NCI-H1694 treated with DMSO at 0.1 percent for 48 hours (cell line): ENCODE results near the gene CNOT3.
A peak's percentile ranks its signal among the peaks of the same experiment; 100 is the strongest.

ENCODE experiments used
- DNase-seq: peaks from one replicate; lab custom pipeline; 2025; lab: John Stamatoyannopoulos, UW

CNOT3 gene

DNA sequence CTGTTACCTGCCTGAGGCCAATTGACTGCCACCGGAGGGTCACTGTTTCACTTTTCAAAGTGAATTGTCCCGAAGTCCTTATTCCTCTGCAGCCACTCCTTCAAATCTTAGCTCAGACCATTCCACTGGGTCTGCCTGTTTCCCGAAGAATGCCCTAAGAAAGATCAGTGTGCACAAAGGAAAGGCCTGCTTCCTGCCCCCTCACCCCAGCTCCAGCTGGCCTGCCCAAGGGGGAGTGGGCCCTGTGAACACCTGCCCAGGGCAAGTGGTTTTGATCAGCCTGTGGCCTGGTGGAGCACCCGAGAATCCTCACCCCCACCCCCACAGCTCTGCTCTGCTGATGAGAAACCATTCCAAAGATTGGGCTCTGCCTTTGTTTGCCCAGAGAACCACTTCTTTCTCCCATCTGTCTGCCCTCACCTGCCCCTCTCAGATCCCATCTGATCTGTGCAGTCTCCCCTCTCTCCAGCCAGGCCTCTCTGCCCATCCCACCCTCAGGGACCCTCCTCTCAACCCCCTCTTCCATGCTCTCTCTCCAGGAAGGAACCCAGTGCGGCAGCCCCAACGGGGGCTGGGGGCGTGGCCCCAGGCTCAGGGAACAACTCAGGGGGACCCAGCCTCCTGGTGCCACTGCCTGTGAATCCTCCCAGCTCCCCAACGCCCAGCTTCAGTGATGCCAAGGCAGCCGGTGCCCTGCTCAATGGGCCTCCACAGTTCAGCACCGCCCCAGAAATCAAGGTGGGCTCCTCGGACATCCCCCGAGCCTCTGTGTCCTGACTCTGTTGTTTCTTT, 11.7 kb downstream of the CNOT3 start:
- DNase-seq, result no peak

DNA sequence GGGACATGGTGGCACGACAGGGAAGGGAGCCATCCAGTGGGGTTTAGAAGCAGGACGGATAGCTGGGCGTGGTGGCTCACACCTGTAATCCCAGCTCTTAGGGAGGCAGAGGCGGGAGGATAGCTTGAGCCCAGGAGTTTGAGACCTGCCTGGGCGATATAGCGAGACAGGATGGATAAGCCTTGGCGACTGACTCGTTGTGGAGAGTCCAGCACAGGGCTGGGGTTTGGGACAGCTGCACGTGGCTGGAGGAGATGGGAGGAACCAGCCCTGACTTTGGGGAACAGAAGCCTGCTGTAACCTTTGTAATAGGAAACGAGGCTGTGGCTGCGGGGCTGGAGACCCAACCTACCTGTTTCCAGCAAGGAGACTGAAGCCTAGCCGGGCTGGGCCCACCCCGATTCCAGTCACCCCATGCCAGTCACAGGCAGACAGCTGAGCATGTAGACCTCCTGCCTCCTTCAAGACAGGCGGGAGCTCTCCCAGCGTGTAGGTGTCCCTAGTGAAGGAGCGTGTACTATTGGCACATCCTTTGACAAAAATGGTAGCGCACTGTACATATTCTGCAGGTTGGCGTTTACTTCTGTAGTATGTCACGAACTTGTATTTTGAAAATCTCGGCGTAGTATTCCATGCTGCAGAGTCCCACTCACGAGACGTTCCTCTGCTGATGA, 13.9 kb downstream of the CNOT3 start:
- no peak for DNase-seq

DNA sequence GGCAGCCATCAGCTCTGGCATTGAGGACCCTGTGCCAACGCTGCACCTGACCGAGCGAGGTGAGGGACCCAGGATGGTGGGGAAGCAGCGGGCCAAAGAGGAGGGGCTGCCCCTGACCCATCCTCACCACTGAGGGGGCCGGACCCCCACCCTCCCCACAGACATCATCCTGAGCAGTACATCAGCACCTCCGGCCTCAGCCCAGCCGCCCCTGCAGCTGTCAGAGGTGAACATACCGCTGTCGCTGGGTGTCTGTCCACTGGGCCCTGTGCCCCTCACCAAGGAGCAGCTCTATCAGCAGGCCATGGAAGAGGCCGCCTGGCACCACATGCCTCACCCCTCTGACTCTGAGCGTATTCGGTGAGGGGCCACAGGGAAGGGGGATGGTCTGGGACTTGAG, 14.7 kb downstream of the CNOT3 start:
- DNase-seq, result no peak

DNA sequence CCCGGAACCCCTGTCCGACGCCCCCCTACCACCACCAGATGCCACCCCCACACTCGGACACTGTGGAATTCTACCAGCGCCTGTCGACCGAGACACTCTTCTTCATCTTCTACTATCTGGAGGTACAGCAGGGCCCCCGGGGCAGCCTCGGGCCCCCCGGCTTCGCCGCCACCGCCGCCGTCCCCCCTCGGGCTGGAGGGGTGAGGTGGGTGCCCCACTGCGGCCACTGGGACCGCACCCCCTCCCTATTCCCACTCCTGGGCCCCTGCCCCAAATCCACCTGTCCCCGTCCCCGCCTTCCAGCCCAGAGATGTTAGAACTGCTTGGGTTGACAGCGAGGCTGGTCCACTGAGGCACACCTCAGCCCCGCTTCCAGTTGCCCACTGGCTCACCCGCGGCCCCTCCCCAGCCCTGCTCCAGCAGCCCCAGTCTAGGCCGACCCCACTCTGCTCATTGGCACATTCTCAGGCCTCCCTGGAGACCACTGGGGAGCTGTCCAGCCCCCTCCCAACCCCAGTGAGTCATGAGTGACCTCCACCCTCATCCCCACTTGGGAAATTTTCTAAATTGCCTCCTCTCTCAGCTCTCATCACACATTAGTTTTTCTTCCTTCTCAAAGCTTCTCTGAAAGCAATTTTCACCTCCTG, 15.4 kb downstream of the CNOT3 start:
- no peak for DNase-seq

DNA sequence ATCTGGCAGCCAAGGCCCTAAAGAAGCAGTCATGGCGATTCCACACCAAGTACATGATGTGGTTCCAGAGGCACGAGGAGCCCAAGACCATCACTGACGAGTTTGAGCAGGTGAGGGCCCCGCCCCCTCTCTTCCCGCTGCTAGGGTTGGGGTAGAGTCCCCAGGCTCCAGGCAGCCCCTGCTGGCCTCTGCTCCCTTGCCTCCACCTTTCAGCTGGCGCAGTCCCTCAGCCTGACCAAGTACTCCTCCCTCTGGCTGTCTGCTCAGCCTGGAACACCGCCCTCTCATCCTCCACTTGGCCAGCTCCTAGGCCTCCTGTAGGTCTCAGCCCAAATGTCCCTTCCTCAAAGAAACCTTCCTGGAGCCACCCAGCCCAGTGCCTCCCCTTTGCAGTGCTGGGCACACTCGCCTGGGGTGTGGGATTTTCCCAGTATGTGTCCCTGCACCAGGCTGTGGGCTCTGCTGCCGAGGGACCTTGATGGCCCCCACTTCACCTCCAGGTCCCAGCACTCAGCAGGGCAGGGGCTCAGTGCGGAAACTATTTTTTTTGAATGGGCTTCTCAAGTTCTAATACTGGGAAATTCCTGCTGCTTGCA, 16.3 kb downstream of the CNOT3 start:
- DNase-seq, result no peak

DNA sequence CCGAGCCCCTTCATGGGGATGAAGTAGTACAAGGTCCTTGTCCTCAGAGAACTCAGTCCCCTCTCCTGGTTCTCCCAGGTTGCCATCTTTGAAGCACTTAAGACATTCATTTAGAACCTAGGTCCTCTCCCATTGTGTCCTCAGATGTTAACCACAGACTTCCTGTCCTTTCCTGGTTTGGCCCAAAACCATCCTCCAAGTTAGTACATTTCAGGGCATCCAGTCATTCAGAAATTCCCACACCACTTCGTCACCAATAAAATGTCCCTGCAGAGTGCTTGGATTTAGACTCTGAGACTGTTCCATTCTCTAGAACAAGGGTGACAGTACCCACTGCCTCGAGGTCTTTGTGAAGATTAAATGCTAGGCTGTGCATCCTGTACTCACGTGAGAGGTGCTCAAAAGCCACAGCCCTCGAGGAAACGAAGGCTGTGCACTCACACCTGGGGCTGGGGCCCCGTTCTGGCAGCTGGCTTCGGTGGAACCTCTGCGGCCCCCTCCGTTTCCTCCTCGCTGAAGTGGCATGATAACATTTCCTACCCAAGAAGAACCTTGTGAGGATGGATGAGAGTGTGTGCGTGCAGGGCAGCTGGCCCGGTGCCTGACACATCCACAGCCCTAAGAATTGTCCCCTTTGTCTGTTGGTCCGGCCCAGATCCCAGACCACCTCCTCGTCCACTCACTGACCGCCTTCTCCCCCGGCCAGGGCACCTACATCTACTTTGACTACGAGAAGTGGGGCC, 17.2 kb downstream of the CNOT3 start:
- no peak for DNase-seq

DNA sequence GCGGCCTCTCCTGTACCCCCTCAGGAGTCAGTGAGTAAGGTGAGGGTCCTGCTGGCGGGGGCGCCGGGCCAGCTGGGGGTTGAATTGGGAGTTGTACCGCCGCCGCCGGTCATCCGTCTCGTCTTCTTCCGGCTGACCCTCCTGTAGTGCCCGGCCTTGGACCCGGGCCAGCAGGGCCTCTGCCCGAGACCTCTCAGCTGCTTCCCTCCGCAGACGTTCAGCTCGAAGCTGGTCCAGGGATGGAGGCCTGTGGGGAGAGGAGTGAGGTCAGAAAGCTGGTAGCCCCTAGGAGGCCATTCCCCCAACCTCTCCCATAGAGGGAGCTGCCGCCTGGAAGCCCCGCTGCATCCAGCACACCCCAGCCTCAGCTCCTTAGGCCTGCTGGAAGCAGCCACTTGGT, 18.1 kb downstream of the CNOT3 start:
- no peak for DNase-seq

DNA sequence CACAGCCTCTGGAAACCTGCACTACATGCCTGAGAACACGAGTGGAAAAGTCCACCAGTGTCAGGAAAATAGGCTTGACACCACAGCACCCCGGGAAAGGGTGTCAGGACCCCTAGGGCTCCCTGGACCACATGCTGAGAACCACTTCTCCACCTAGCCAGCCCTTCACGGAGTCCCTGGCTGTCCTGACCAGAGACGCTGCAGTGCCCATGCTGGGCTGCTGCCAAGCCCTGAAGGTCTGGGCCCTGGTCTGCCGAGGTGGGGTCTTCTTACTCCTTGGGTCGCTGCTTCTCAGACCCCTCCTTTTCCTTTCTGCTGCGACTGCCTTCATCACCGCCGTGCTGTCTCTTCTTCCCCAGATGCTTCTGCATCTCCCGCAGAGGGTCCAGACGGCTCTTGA, 18.9 kb downstream of the CNOT3 start:
- DNase-seq, result no peak

DNA sequence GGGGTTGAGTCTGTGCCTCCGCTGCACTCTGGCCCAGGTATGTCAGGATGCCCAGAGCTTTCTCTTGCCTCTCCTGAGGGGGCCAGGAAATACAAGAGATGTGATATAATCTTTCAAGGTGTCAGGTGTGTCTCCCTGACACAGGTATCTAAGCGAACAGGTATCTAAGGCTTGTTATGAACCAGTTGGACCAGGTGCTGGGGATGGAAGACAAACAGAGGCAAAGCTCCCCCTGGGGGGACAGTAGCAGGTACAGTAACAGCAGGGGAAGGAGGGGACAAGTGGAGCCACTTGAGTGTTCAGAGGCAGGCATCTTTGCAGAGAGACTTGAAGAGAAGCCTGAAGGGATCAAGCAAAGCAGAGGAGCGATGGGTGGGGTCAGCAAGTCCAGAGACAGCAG, 19.4 kb downstream of the CNOT3 start:
- no peak for DNase-seq

DNA sequence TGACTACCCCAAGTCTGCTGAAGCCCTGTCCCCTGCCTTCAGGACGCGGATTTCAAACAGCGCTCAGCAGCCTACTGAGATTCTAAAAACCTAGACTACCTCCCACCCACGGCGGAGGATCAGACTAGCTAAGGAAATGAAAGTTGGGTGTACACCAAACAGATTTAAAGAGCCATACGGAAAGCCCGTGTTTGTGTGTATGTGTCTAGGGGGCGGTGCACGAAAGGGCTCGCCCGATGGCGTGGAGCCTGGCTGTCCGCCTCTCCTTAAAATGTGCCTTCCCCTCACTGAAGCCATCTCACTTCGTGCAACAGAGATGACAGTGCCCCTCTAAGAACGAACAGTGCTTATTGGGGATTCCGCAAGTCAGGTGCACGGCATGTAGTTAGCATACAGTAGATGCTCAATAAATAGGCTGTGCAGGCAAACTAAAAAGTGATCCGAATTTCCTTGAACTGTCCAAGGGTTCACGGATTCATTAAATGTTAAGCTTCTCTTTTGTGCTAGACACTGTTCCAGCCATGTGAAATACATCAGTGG, 21.3 kb downstream of the CNOT3 start:
- DNase-seq, result no peak

DNA sequence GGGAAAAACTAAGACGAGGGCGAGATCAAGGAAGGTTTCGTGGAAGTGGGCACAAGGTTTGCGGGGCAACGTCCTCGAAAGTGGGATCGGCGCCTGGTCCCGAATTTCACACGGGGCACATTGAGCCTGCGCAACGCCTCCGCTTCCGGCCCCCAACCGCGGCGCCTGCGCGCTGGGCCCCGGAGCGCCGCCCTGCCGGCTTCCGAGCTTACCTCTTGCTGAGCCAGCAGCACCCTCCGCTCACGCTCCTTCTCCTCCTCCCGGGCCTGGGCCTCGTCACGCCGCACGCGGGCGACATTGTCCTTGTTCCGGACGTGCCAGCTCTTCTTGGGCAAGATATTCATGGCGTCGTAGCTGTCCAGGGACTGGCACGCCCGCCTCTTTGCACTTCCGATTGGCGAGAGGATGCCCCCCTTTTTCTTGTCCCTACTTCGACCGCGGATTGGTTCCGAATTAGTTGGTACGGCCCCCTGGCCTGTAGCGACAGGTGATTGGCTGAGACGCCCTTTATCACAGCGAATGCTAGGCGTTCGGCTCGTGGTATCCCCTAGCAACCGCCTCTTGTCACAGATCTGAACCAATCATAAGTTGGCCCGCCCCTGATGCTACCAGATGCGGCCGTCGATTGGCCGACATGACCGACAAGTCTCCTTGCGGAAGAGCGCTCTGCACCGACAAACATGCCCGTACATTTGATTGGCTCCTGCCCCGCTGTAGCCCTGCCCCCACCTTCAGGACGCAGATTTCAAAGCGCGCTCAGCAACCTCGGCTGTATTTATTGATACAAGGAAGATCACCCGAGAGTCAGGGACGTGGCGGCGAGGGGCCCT, 22.0 kb downstream of the CNOT3 start, which contains the start of gene LENG1:
TSS of gene LENG1 (minus strand) at position 370 of the 830 bp plus-strand sequence. CDS start at position 344, 26 bp downstream.
- DNase-seq, result peak; percentile 100

DNA sequence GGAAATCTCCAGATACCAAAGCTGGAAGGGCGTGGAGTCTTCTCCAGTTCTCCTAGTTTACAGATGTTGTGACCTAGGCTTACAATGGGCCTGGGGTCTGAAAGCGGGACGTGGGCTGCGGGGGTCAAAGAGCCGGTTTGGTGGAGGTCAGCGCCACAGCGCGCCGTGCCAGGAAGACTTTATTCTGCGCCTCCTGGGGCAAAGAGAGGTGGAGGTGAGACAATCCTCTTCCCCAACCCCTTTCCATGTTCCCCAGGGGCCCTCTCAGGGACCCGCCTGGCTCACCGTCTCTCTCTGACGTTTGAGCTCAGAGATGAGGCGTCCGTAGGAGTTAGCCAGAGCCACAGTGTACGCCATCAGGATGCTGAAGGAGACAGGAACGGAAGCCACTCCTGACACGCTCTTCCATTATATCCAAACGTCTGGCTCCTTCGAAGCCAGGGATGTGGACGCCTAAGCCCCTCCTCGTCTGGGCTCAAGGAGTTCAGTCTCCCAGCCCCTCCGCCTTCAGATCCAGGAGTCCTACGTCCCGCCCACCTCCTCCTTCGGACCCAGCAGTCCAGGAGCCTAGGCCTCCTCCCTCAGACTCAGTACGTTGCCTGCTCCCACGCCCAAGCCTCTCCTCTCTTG, 22.7 kb downstream of the CNOT3 start:
- no peak for DNase-seq

DNA sequence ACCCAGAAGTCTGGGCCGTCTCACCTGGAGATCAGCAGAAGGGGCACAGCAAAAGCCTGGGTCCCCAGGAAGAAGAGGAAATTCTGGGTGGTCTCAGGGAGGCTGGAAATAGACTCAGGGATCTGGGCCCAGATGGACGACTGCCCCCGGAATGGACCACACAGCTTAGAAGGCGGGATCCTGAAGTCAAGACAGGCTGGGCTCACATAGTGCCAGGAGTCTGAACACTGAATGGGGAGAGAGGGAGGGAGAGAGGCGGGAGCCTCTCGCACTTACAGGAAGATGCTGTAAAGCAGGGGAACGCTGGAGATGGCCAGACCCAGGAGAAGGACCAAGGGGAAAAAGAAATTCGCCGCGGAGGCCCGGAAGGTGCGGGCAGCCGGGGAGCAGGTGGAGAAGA, 23.3 kb downstream of the CNOT3 start:
- DNase-seq, result no peak

DNA sequence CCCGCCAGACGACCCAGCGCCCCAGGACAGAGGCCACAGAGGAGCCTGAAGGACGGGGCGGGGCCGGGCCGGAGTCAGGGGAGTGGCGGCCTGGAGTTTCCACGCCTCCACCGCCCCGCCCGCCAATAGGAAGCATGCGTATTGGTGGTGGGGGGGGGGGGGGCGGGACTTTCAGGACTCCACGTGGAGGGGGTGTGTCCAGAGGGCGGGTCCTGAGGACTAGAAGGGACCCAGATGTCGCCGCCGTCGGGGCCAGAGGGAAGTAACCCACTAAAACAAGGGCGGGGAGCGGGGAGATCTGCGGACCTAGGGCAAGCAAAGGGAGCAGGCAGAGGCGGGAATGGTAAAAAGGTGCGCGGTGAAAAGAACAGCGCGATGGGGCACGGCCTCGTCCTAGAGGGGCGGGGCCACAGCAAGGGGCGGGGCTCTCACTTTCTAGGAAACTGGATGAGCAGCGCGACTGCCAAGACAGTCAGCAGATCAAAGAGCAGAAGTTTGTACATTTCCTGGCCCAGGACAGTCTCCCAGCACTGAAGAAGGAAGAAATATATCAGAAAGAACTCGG, 24.8 kb downstream of the CNOT3 start:
- DNase-seq, result peak; percentile 4

DNA sequence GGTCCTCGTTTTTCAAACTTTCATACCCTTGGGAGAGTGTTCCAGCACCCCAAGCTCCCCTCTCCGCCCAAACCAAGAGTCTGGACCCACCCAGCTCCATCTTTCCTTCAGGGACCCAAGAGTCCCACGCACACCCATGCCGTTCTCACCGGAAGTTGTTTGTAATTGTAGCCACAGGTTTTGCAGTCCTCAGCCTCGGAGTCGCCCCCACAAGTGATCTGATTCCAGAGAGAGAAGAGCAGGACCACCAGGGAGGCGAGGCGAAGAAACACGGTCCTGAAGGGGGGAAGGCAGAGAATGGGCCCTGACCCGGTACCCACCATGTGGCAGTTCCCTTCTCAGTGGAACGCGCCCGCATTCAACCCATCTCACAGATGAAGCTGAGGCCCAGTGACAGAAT, 25.3 kb downstream of the CNOT3 start:
- no peak for DNase-seq

DNA sequence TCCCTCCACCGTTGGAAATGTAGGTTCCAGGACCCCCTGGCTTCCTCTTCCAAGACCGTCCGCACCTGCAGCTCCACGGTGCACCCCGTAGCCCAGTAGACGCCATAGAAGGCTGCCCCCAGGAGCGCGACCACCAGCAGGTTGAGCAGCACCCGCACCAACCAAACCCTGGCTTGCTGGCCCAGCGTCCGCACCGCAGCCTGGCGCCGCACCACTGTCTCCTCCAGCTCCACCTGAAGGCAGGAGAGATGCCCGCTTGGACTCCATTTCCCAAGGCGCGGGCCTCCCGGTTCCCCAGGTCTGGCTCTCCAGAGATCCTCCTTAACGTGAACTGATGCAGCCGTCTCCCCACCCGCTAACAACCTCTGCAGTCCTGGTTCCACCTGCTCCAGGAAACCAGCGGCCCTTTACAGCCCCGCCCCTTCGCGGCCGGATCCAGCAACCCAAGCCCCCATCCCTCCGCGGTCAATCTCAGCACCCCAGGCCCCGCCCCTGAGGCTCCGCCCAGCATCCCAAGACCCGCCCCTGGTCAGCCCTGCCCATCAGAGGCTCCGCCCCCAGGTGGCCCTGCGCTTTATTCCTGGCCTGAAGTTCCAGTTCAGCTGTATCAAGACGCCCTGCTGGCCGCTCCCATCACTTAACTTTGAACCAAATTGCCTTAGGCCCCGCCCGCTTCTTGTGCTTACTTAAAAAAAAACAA, 27.0 kb downstream of the CNOT3 start:
- DNase-seq, result no peak

DNA sequence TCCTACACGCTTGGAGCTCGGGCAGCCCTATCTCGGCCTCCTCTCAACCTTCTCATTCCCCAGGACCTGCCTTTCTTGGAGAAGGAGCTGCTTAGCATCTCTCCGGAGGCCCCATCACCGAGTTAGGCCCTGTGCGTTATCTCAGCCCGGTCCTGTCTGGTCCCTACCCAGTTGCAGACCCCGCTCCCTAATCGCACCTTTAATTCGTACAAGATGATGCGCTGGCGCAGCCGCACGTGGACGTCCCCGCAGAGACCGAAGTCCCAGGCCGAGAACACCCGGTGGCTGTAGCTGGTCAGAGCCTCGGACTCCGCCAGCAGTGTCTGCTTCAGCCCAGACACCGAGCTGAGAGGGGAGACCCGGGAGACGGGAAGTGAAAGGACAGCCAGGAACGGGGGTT, 27.7 kb downstream of the CNOT3 start:
- no peak for DNase-seq

DNA sequence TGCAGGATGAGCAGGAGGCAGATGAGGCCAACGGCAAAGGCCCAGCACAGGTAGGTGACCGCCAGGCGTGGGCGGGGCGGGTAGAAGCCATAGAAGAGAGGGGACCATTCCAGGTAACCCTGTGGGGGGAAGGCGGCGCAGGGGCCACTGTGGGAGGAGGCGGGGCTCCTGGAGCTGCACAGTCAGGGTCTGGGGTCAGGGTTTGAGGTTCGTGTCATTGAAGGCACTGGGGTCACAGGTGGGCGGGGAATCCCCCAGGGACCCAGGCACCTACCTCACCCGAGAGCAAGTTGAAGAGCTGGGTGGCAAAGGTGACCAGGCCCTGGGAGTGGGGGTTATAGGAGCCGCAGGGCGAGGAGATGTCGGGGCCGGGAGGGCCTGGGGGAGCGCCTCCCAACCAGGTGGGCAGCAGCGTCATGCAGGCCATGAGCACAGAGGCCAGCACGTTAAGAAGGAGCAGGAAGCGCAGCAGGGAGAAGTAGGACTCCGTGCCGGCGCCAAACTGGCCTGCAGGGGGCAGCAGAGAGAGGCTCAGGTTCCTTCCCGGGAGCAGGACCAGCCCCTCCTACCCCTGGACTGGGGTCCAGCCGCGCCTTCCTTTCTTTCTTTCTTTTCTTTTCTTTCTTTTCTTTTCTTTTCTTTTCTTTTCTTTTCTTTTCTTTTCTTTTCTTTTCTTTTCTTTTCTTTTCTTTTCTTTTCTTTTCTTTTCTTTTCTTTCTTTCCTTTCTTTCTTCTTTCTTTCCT, 30.8 kb downstream of the CNOT3 start:
- DNase-seq, result peak; percentile 72
